K562 (cell line): ENCODE data around the gene PPIF. TPM values are rescaled to one million over a fixed set of nuclear protein-coding genes. Genes with fewer than 3 reads are reported as not detected.
A peak's percentile ranks its signal among the peaks of the same experiment; 100 is the strongest.

Experiments used
- ATAC-seq: fragments of 200-7000 bp; cut with Tn5 transposase; 3 replicates; pipeline ENCODE4 v1.9.1; 2020; ENCODE audit warnings: moderate library complexity
- BruUV-seq: library from RNA; stranded (reverse); fragments of 400-500 nt; replicated peaks from 2 replicates; lab custom pipeline; 2021; lab: Mats Ljungman, UMichigan
- CTCF ChIA-PET: fragments of 300-600 bp; formaldehyde crosslinking; extraction: SDS; loops from one replicate; lab custom pipeline; 2021; ENCODE audit warnings: low intra/inter-chr PET ratio; lab: Yijun Ruan, JAX
- POLR2A ChIA-PET: fragments of 300-600, 350-650 bp; sonication (Branson Sonifier 250); formaldehyde crosslinking; extraction: SDS; loops from one replicate; lab custom pipeline; 2021; ENCODE audit warnings: antibody characterized with exemption, inconsistent platforms; lab: Yijun Ruan, JAX
- DNase-seq, 4 experiments: peaks; one replicate each; pipeline versions ENCODE4 v3.0.0 to v3.0.0-alpha.2; 2011 to 2018; ENCODE audit warnings: low spot score in 3 of 4, mixed read lengths in 3 of 4; ENCODE audit errors: extremely low read depth in 1 of 4
- FAIRE-seq: peaks from 2 replicates; lab custom pipeline; 2011; peaks lifted over from hg19 to GRCh38; lab: Jason Lieb, UNC
- H2AFZ ChIP-seq: 2 replicates; pipeline ENCODE4 v1.6.0; 2011; ENCODE audit warnings: low read depth, low read length, control low read depth, inconsistent platforms
- H3K27ac ChIP-seq: fragments of 200-600 bp; 3 replicates; pipeline ENCODE4 v1.8.0; 2011; ENCODE audit warnings: low read depth, mild to moderate bottlenecking, control low read depth, inconsistent platforms, low read length, moderate library complexity, mixed read lengths; ENCODE audit errors: extremely low read depth
- H3K27me3 ChIP-seq, 2 experiments: fragments of 300-600 bp in 1 of 2; 2 replicates in 1 of 2; 3 replicates in 1 of 2; pipeline versions ENCODE4 v1.6.0 to v1.8.0; 2011; ENCODE audit warnings: inconsistent platforms in 2 of 2, low read length in 2 of 2, mild to moderate bottlenecking in 1 of 2, mixed read lengths in 1 of 2, moderate library complexity in 1 of 2; ENCODE audit not compliant: control insufficient read depth in 2 of 2, insufficient read depth in 2 of 2
- H3K36me3 ChIP-seq: fragments of 300-600 bp; 3 replicates; pipeline ENCODE4 v1.8.0; 2011; ENCODE audit warnings: mild to moderate bottlenecking, low read length, inconsistent platforms; ENCODE audit not compliant: control insufficient read depth, insufficient read depth
- H3K4me1 ChIP-seq, 2 experiments: fragments of 200-600 bp in 1 of 2; replicated peaks in 1 of 2; 2 replicates in 1 of 2; 3 replicates in 1 of 2; pipeline versions ENCODE4 v1.5.1 to v1.8.0; 2011; ENCODE audit warnings: inconsistent platforms in 2 of 2, low read length in 2 of 2, mild to moderate bottlenecking in 1 of 2, mixed read lengths in 1 of 2, moderate library complexity in 1 of 2; ENCODE audit not compliant: control insufficient read depth in 2 of 2, insufficient read depth in 2 of 2
- H3K4me2 ChIP-seq: 2 replicates; pipeline ENCODE4 v1.6.1; 2011; ENCODE audit warnings: low read length, control low read depth, inconsistent platforms, mixed read lengths; ENCODE audit not compliant: insufficient read depth
- H3K4me3 ChIP-seq: fragments of 200-600 bp; sonication (generic), shearing (Covaris generic); 2 replicates; pipeline ENCODE4 v1.5.1; 2016; ENCODE audit warnings: control low read depth, inconsistent platforms
- H3K79me2 ChIP-seq: fragments of 200-600 bp; 3 replicates; pipeline ENCODE4 v1.8.0; 2011; ENCODE audit warnings: low read length, inconsistent platforms; ENCODE audit not compliant: control insufficient read depth, insufficient read depth
- H3K9ac ChIP-seq, 2 experiments: 2 replicates each; pipeline versions ENCODE4 v1.6.0 to v1.6.1; 2011; ENCODE audit warnings: low read depth in 2 of 2, low read length in 2 of 2, control low read depth in 1 of 2, inconsistent platforms in 1 of 2, mild to moderate bottlenecking in 1 of 2, mixed read lengths in 1 of 2; ENCODE audit not compliant: insufficient read depth in 1 of 2
- H3K9me1 ChIP-seq: one replicate; pipeline ENCODE4 v1.6.0; 2011; ENCODE audit warnings: inconsistent platforms, mild to moderate bottlenecking, low read length, moderate library complexity; ENCODE audit not compliant: control insufficient read depth, insufficient read depth
- H3K9me3 ChIP-seq: replicated peaks from 2 replicates; pipeline ENCODE4 v1.5.1; 2011; ENCODE audit warnings: low read depth, low read length, inconsistent platforms; ENCODE audit not compliant: control insufficient read depth, insufficient read depth
- H4K20me1 ChIP-seq: replicated peaks from 2 replicates; pipeline ENCODE4 v1.6.1; 2011; ENCODE audit warnings: low read length, inconsistent platforms, mixed read lengths; ENCODE audit not compliant: control insufficient read depth, insufficient read depth
- BRD9 ChIP-seq: fragments of 450-650 bp; IDR thresholded peaks from 2 replicates; pipeline ENCODE4 v1.6.1; 2018; ENCODE audit warnings: low read depth; ENCODE audit not compliant: partially characterized antibody
- ELK1 ChIP-seq: sonication (generic); formaldehyde crosslinking; IDR thresholded peaks from 2 replicates; pipeline ENCODE4 v1.8.1; 2022; ENCODE audit warnings: missing genetic modification reagents
- EWSR1 ChIP-seq: fragments of 450-650 bp; IDR thresholded peaks from 2 replicates; pipeline ENCODE4 v1.6.1; 2018; ENCODE audit warnings: borderline replicate concordance, mild to moderate bottlenecking, low read depth, moderate library complexity; ENCODE audit not compliant: partially characterized antibody
- FOXK1 ChIP-seq: sonication (generic); formaldehyde crosslinking; IDR thresholded peaks from 2 replicates; pipeline ENCODE4 v1.8.0; 2022; ENCODE audit warnings: missing genetic modification reagents, mild to moderate bottlenecking, borderline replicate concordance
- GTF2F1 ChIP-seq: IDR thresholded peaks from 2 replicates; pipeline ENCODE4 v1.6.1; 2011; ENCODE audit warnings: low read depth, low read length, improper control_type of control experiment
- KDM5B ChIP-seq: fragments of 200-600 bp; sonication (generic); IDR thresholded peaks from 2 replicates; pipeline ENCODE4 v1.6.1; 2012; ENCODE audit warnings: low read depth, mild to moderate bottlenecking, moderate library complexity, low read length, control low read depth, inconsistent platforms; ENCODE audit not compliant: insufficient replicate concordance
- NR2F6 ChIP-seq: fragments of 450-650 bp; formaldehyde crosslinking; IDR thresholded peaks from 2 replicates; pipeline ENCODE4 v1.4.0; 2020; ENCODE audit warnings: mild to moderate bottlenecking
- PML ChIP-seq: IDR thresholded peaks from 2 replicates; pipeline ENCODE4 v1.6.1; 2012; ENCODE audit warnings: low read length, inconsistent platforms
- POLR2A ChIP-seq: fragments of 450-650 bp; conservative IDR thresholded peaks from 2 replicates; pipeline ENCODE4 v1.6.1; 2016
- POLR2AphosphoS2 ChIP-seq: IDR thresholded peaks from 2 replicates; pipeline ENCODE4 v1.6.1; 2012; ENCODE audit warnings: low read length, improper control_type of control experiment
- POLR2B ChIP-seq: fragments of 450-650 bp; IDR thresholded peaks from 2 replicates; pipeline ENCODE4 v1.6.1; 2018; ENCODE audit warnings: low read depth; ENCODE audit not compliant: partially characterized antibody
- SIN3A ChIP-seq, 2 experiments: fragments of 150-350 bp in 1 of 2; IDR thresholded peaks; 2 replicates each; pipeline ENCODE4 v1.6.1; 2011 to 2016; ENCODE audit warnings: borderline replicate concordance in 2 of 2, low read depth in 2 of 2, low read length in 2 of 2, mild to moderate bottlenecking in 2 of 2, moderate library complexity in 2 of 2; ENCODE audit not compliant: control insufficient read depth in 1 of 2
- SNIP1 ChIP-seq: fragments of 450-650 bp; IDR thresholded peaks from 2 replicates; pipeline ENCODE4 v1.7.1; 2017; ENCODE audit warnings: low read depth, mild to moderate bottlenecking
- TARDBP ChIP-seq: fragments of 450-650 bp; IDR thresholded peaks from 2 replicates; pipeline ENCODE4 v1.6.1; 2016
- THRA ChIP-seq: fragments of 450-650 bp; IDR thresholded peaks from 2 replicates; pipeline ENCODE4 v1.6.1; 2017; ENCODE audit warnings: mild to moderate bottlenecking, moderate library complexity
- ZC3H8 ChIP-seq: fragments of 450-650 bp; IDR thresholded peaks from 2 replicates; pipeline ENCODE4 v1.6.1; 2017
- ZEB2 ChIP-seq: fragments of 450-650 bp; IDR thresholded peaks from 2 replicates; pipeline ENCODE4 v1.6.1; 2016
- ZFP36 ChIP-seq: fragments of 150-350 bp; IDR thresholded peaks from 2 replicates; pipeline ENCODE4 v1.6.1; 2018; ENCODE audit warnings: low read length, low read depth; ENCODE audit not compliant: partially characterized antibody
- ZNF197 ChIP-seq: fragments of 200-800 bp; sonication (Bioruptor generic); IDR thresholded peaks from 2 replicates; pipeline ENCODE4 v1.6.1; 2016; ENCODE audit warnings: low read depth, missing genetic modification characterization, missing compliant biosample characterization
- ZNF253 ChIP-seq: fragments of 250-450 bp; sonication (Bioruptor Pico); conservative IDR thresholded peaks from 2 replicates; pipeline ENCODE4 v1.6.1; 2021; ENCODE audit warnings: mild to moderate bottlenecking
- WGBS: fragments of 100-300 bp; shearing (Covaris generic); methylation state at CpG from one replicate; pipeline ENCODE4 v1.1.6; 2016; ENCODE audit warnings: low coverage, mixed read lengths; ENCODE audit not compliant: insufficient coverage; ENCODE audit errors: missing lambda C conversion rate; 5-methylcytosine and 5-hydroxymethylcytosine counted together
- in situ Hi-C: fragments of 300-500 bp; cut with MboI; formaldehyde crosslinking; loops from 4 replicates; pipeline ENCODE4 v1.15.0; 2018; ENCODE audit warnings: inconsistent platforms, mixed read lengths
- intact Hi-C: fragments of 100-400 bp; cut with micrococcal nuclease; formaldehyde crosslinking; loops from 2 replicates; pipeline ENCODE4 v1.14.2; 2022
- polyA plus RNA-seq, 8 experiments: library from polyadenylated mRNA; depleted of rRNA in 4 of 8; stranded (reverse) in 5 of 8; unstranded in 3 of 8; fragments of >200 nt; fragmentation: Nextera tagmentation in 2 of 8; fragmentation: Illumina TruSeq in 1 of 8; extraction: Ambion mirVana in 2 of 8; extraction: Trizol in 1 of 8; gene quantifications; 2 replicates each; pipeline versions ENCODE4 v1.2.1 to v1.2.3, GENCODE V29; 2011 to 2014; ENCODE audit warnings: inconsistent platforms in 1 of 8, missing spikeins in 1 of 8
- total RNA-seq, 7 experiments: library from RNA; depleted of rRNA in 6 of 7; stranded (reverse); fragments of >200 nt in 6 of 7; fragmentation: Illumina TruSeq in 2 of 7; extraction: Trizol in 2 of 7; gene quantifications; 2 replicates each; pipeline versions ENCODE4 v1.2.1 to v1.2.3, GENCODE V29; 2011 to 2021; ENCODE audit warnings: low replicate concordance in 1 of 7
- TF ChIP-seq, protein P1 (sequence below): fragments of 450-650 bp; formaldehyde crosslinking; conservative IDR thresholded peaks from 2 replicates; pipeline ENCODE4 v1.4.0; 2022; ENCODE audit warnings: mild to moderate bottlenecking, missing genetic modification characterization

Gene PPIF
- total and polyA plus RNA-seq, 9 of the 15 experiments (the other 6 are each of a cell fraction or from before 2014, with no cell fraction given) = 40.9 to 287 (median 117) TPM

DNA sequence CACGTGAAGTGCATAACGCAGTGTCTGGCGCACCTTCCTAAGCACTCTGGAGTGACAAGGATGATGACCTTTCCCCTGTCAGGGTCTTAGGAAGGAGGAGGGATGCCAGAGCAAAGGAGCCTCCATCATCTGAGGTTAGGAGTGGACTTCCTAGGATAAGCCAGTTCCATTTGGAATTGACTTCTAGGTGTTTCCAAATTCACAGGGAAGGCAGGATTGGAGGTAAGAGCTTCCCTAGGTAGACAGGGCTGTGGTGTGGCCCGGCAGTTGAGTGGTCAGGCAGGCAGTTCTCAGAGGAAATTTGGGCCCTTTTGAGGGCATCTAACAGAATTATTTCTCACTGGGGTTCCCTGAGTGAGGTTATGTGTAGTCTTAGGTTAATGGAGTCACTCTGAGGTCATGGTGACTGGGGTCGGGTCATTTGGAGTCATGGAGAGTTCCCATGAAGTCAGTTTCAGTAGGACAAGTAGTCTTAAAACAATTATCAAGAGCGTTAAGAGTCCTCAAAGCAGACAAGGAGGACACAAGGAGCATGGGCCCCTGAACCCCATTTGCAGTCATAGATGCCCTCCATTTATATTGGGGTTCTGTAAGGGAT is 8.2 kb downstream of the PPIF start:
- H3K4me2 ChIP-seq = no peak overlapping the region
- ChIA-PET POLR2A (interaction anchor here (0.6 to 1.7 kb wide), 3 partner anchors 11 to 33 kb away, joined by 3 to 6 read pairs (median 3); no protein-coding TSS in a partner anchor), CTCF (no interaction called here)
- no TSS peak for BruUV-seq
- H3K9me1 ChIP-seq = peaks cover 3% of the 10 kb centered on the region
- H3K9ac ChIP-seq = no peak overlapping the region
- H3K27me3 ChIP-seq = no peaks in the 10 kb centered on the region
- peaks cover under 1% of the 10 kb centered on the region; the same call in 1 of the 2 replicates for H4K20me1 ChIP-seq
- H3K4me3 ChIP-seq = no peak overlapping the region
- DNase-seq (peak in 1 of 4 experiments; percentile 22), FAIRE-seq (no peak), ATAC-seq (peak; percentile 5; the same call in 2 of the 3 replicates)
- H2AFZ ChIP-seq = no peak overlapping the region
- H3K9me3 ChIP-seq = no peaks in the 10 kb centered on the region
- H3K27ac ChIP-seq = no peak overlapping the region
- peaks cover 7% of the 10 kb centered on the region for H3K79me2 ChIP-seq
- 73% methylated on average over 6 of the region's 6 CpGs for WGBS
- intact Hi-C loops = no loop called here
- H3K4me1 ChIP-seq = peaks cover 0 to 8% of the 10 kb centered on the region in 2 experiments; a peak in 3 of 5 replicates
- in situ Hi-C loops = no loop called here
- H3K36me3 ChIP-seq = peaks cover 54% of the 10 kb centered on the region
- TF ChIP-seq NR2F6 = no peak
- TF ChIP-seq POLR2A = peak; percentile 68
- no peak for TF ChIP-seq ZNF253 (CRISPR knock-in tag)
- no peak for TF ChIP-seq BRD9
- no peak for TF ChIP-seq ZEB2
- TF ChIP-seq THRA = no peak
- no peak for TF ChIP-seq TARDBP
- no peak for TF ChIP-seq SNIP1
- TF ChIP-seq ELK1 (CRISPR knock-in tag) = no peak
- TF ChIP-seq, protein P1, sequence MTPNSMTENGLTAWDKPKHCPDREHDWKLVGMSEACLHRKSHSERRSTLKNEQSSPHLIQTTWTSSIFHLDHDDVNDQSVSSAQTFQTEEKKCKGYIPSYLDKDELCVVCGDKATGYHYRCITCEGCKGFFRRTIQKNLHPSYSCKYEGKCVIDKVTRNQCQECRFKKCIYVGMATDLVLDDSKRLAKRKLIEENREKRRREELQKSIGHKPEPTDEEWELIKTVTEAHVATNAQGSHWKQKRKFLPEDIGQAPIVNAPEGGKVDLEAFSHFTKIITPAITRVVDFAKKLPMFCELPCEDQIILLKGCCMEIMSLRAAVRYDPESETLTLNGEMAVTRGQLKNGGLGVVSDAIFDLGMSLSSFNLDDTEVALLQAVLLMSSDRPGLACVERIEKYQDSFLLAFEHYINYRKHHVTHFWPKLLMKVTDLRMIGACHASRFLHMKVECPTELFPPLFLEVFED (CRISPR knock-in tag) = 0 out of 2 replicates have a peak, but pooled peaks have one; percentile 32
- peak; percentile 19 for TF ChIP-seq EWSR1
- TF ChIP-seq ZNF197 = no peak
- no peak for TF ChIP-seq PML
- no peak for TF ChIP-seq ZC3H8
- TF ChIP-seq POLR2AphosphoS2 = 0 out of 2 replicates have a peak, but pooled peaks have one; percentile 9
- peak; percentile 34 for TF ChIP-seq POLR2B
- no peak for TF ChIP-seq ZFP36
- TF ChIP-seq KDM5B = no peak
- no peak for TF ChIP-seq GTF2F1
- TF ChIP-seq FOXK1 (CRISPR knock-in tag) = no peak
- TF ChIP-seq SIN3A (IDR thresholded peaks at IDR 0.05; ENCODE audit: borderline replicate concordance in 2 of 2, control insufficient read depth in 1 of 2, low read depth in 2 of 2, low read length in 2 of 2) = peak in 1 of 2 experiments; percentile 11; a peak in 1 of 4 replicates
